GM12878 (cell line): ENCODE results near the gene PLCG1. TPM values are rescaled to one million over a fixed set of nuclear protein-coding genes. Genes with fewer than 3 reads are reported as not detected.

ENCODE experiments used
- ATAC-seq: fragments of 200-7000 bp; cut with Tn5 transposase; 3 replicates; pipeline ENCODE4 v1.9.1; 2020; ENCODE audit warnings: mild to moderate bottlenecking, moderate library complexity
- BruUV-seq: library from RNA; stranded (reverse); fragments of 400-500 nt; replicated peaks from 2 replicates; lab custom pipeline; 2021; lab: Mats Ljungman, UMichigan
- CTCF ChIA-PET: fragments of 300-600 bp; sonication (Branson Sonifier 250); formaldehyde crosslinking; extraction: SDS; loops from one replicate; lab custom pipeline; 2021; ENCODE audit warnings: inconsistent platforms; lab: Yijun Ruan, JAX
- POLR2A ChIA-PET: fragments of 350-600 bp; formaldehyde crosslinking; extraction: SDS; loops from one replicate; lab custom pipeline; 2021; ENCODE audit warnings: inconsistent platforms; lab: Charles Lee
- RAD21 ChIA-PET: fragments of 300-600 bp; sonication (Branson Sonifier 250); formaldehyde crosslinking; loops from one replicate; lab custom pipeline; 2023; ENCODE audit warnings: antibody characterized with exemption; ENCODE audit not compliant: unreplicated experiment; lab: Charles Lee
- SMC1A ChIA-PET: fragments of 300-600 bp; sonication (Branson Sonifier 250); formaldehyde crosslinking; loops from one replicate; lab custom pipeline; 2023; ENCODE audit not compliant: unreplicated experiment, uncharacterized antibody; lab: Charles Lee
- DNase-seq: peaks from one replicate; pipeline ENCODE4 v3.0.0-alpha.2; 2011; ENCODE audit warnings: low read depth, low spot score
- FAIRE-seq: peaks from 3 replicates; lab custom pipeline; 2011; peaks lifted over from hg19 to GRCh38; lab: Jason Lieb, UNC
- H2AFZ ChIP-seq: 2 replicates; pipeline ENCODE4 v1.6.0; 2011; ENCODE audit warnings: low read depth, low read length, control low read depth; ENCODE audit not compliant: control insufficient read depth
- H3K27ac ChIP-seq: 2 replicates; pipeline ENCODE4 v1.5.1; 2011; ENCODE audit warnings: control low read depth; ENCODE audit not compliant: control insufficient read depth, insufficient read depth
- H3K27me3 ChIP-seq, 2 experiments: replicated peaks in 1 of 2; 2 replicates each; pipeline versions ENCODE4 v1.6.0 to v1.6.1; 2011; ENCODE audit warnings: low read length in 1 of 2; ENCODE audit not compliant: control insufficient read depth in 2 of 2, insufficient read depth in 2 of 2
- H3K36me3 ChIP-seq, 2 experiments: 2 replicates each; pipeline ENCODE4 v1.5.1; 2011; ENCODE audit warnings: low read length in 1 of 2; ENCODE audit not compliant: control insufficient read depth in 2 of 2, insufficient read depth in 2 of 2
- H3K4me1 ChIP-seq: 2 replicates; pipeline ENCODE4 v1.6.1; 2011; ENCODE audit warnings: mild to moderate bottlenecking, low read length, moderate library complexity, mixed read lengths; ENCODE audit not compliant: control insufficient read depth, insufficient read depth
- H3K4me2 ChIP-seq: 2 replicates; pipeline ENCODE4 v1.6.0; 2011; ENCODE audit warnings: control low read depth; ENCODE audit not compliant: control insufficient read depth, insufficient read depth
- H3K4me3 ChIP-seq: fragments of 200-600 bp; sonication (generic); 2 replicates; pipeline ENCODE4 v1.5.1; 2016
- H3K79me2 ChIP-seq: 2 replicates; pipeline ENCODE4 v1.6.0; 2011; ENCODE audit warnings: low read length; ENCODE audit not compliant: control insufficient read depth, insufficient read depth
- H3K9ac ChIP-seq: 2 replicates; pipeline ENCODE4 v1.8.0; 2011; ENCODE audit warnings: low read length, control low read depth, mixed read lengths; ENCODE audit not compliant: control insufficient read depth, insufficient read depth
- H3K9me3 ChIP-seq: replicated peaks from 3 replicates; pipeline ENCODE4 v1.5.1; 2011; ENCODE audit warnings: mild to moderate bottlenecking, low read length; ENCODE audit not compliant: control insufficient read depth, insufficient read depth
- H4K20me1 ChIP-seq: 2 replicates; pipeline ENCODE4 v1.6.0; 2011; ENCODE audit not compliant: control insufficient read depth, insufficient read depth
- HDAC2 ChIP-seq: fragments of 200-600 bp; sonication (generic); IDR thresholded peaks from 2 replicates; pipeline ENCODE4 v1.6.1; 2017
- IRF4 ChIP-seq: IDR thresholded peaks from 2 replicates; pipeline ENCODE4 v1.6.1; 2011; ENCODE audit warnings: low read depth, low read length
- SMC3 ChIP-seq: IDR thresholded peaks from 2 replicates; pipeline ENCODE4 v1.6.1; 2011; ENCODE audit warnings: low read length, improper control_type of control experiment, borderline replicate concordance
- WGBS: methylation state at CpG from one replicate; pipeline ENCODE4 v1.1.6; 2016; ENCODE audit warnings: low lambda C conversion rate; ENCODE audit not compliant: insufficient replicate concordance, insufficient coverage; ENCODE audit errors: missing lambda C conversion rate; 5-methylcytosine and 5-hydroxymethylcytosine counted together
- in situ Hi-C: fragments of 300-500 bp; cut with MboI; formaldehyde crosslinking; loops from 9 replicates; pipeline ENCODE4 v1.14.3; 2018; ENCODE audit warnings: mixed read lengths
- intact Hi-C: fragments of 100-400 bp; cut with micrococcal nuclease; formaldehyde crosslinking; loops from one replicate; pipeline ENCODE4 v1.14.2; 2022; ENCODE audit not compliant: unreplicated experiment
- polyA plus RNA-seq, 11 experiments: library from polyadenylated mRNA; depleted of rRNA in 4 of 11; unstranded in 6 of 11; stranded (reverse) in 5 of 11; fragments of >200 nt; fragmentation: Nextera tagmentation in 4 of 11; fragmentation: Illumina TruSeq in 1 of 11; extraction: Ambion mirVana in 4 of 11; extraction: Trizol in 1 of 11; gene quantifications; 1 replicate in 1 of 11; 2 replicates in 10 of 11; pipeline versions ENCODE4 v1.2.1 to v1.2.3, GENCODE V29; 2011 to 2016; ENCODE audit warnings: inconsistent platforms in 2 of 11, missing spikeins in 2 of 11, low read depth in 1 of 11
- total RNA-seq, 4 experiments: library from RNA; depleted of rRNA in 3 of 4; stranded (reverse); fragments of >200 nt in 3 of 4; fragmentation: Illumina TruSeq in 1 of 4; extraction: Trizol in 1 of 4; gene quantifications; 2 replicates each; pipeline versions ENCODE4 v1.2.1 to v1.2.3, GENCODE V29; 2013 to 2021
- TF ChIP-seq, protein P1 (sequence below): fragments of 450-650 bp; IDR thresholded peaks from 2 replicates; pipeline ENCODE4 v1.6.1; 2016; ENCODE audit warnings: mild to moderate bottlenecking, moderate library complexity, borderline replicate concordance
- TF ChIP-seq, protein P2 (sequence below): IDR thresholded peaks from 2 replicates; pipeline ENCODE4 v1.6.1; 2011; ENCODE audit warnings: low read depth, low read length, improper control_type of control experiment, borderline replicate concordance

PLCG1 gene
- total and polyA plus RNA-seq, 10 of the 15 experiments (the other 5 are each of a cell fraction or from before 2014, with no cell fraction given): 2.6 to 114 (median 45.3) TPM

DNA sequence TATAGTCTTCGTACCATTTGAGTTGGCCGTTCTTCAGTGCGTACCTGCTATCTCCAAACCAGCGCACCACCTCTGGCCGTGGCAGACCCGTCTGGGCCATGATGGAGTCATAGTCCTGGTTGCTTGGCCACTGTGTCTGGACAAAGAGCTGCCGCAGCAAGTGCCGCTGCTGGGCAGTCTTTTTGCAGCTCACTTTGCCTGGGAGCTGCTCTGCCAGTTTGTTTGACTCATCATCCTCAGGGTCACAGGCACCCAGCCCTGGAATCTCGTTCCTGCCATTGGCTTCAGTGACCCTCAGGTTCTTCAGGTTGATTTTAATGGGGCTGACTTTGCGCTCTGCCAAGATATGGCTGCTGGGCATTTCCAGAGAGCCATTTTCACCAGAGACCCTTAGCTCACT is 65.1 kb downstream of the PLCG1 start:
- no peak overlapping the region for H3K27ac ChIP-seq
- no peak for ATAC-seq
- H3K4me3 ChIP-seq: no peak overlapping the region
- intact Hi-C loops: no loop called here
- H2AFZ ChIP-seq: no peak overlapping the region
- H3K27me3 ChIP-seq: no peaks in the 10 kb centered on the region
- ChIA-PET CTCF (interaction anchor here (1.2 to 1.3 kb wide), 2 partner anchors 29 to 233 kb away, joined by 3 read pairs; no protein-coding TSS in a partner anchor), RAD21 (no interaction called here), POLR2A (no interaction called here), SMC1A (no interaction called here)
- no peaks in the 10 kb centered on the region for H3K9me3 ChIP-seq
- H3K4me1 ChIP-seq: no peaks in the 10 kb centered on the region
- no peaks in the 10 kb centered on the region; a peak in 1 of 4 replicates for H3K36me3 ChIP-seq
- no peak overlapping the region for H3K4me2 ChIP-seq
- H3K79me2 ChIP-seq: no peaks in the 10 kb centered on the region
- BruUV-seq: no TSS peak
- DNase-seq: no peak
- TF ChIP-seq IRF4: no peak
- TF ChIP-seq SMC3: no peak
- no peak for TF ChIP-seq HDAC2
- TF ChIP-seq, protein P1, sequence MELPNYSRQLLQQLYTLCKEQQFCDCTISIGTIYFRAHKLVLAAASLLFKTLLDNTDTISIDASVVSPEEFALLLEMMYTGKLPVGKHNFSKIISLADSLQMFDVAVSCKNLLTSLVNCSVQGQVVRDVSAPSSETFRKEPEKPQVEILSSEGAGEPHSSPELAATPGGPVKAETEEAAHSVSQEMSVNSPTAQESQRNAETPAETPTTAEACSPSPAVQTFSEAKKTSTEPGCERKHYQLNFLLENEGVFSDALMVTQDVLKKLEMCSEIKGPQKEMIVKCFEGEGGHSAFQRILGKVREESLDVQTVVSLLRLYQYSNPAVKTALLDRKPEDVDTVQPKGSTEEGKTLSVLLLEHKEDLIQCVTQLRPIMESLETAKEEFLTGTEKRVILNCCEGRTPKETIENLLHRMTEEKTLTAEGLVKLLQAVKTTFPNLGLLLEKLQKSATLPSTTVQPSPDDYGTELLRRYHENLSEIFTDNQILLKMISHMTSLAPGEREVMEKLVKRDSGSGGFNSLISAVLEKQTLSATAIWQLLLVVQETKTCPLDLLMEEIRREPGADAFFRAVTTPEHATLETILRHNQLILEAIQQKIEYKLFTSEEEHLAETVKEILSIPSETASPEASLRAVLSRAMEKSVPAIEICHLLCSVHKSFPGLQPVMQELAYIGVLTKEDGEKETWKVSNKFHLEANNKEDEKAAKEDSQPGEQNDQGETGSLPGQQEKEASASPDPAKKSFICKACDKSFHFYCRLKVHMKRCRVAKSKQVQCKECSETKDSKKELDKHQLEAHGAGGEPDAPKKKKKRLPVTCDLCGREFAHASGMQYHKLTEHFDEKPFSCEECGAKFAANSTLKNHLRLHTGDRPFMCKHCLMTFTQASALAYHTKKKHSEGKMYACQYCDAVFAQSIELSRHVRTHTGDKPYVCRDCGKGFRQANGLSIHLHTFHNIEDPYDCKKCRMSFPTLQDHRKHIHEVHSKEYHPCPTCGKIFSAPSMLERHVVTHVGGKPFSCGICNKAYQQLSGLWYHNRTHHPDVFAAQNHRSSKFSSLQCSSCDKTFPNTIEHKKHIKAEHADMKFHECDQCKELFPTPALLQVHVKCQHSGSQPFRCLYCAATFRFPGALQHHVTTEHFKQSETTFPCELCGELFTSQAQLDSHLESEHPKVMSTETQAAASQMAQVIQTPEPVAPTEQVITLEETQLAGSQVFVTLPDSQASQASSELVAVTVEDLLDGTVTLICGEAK: no peak
- TF ChIP-seq, protein P2, sequence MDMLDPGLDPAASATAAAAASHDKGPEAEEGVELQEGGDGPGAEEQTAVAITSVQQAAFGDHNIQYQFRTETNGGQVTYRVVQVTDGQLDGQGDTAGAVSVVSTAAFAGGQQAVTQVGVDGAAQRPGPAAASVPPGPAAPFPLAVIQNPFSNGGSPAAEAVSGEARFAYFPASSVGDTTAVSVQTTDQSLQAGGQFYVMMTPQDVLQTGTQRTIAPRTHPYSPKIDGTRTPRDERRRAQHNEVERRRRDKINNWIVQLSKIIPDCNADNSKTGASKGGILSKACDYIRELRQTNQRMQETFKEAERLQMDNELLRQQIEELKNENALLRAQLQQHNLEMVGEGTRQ: no peak
- TF ChIP-seq, all 136 proteins: peak for 0
- Histone ChIP-seq H4K20me1 (no peaks in the 10 kb centered on the region), H3K9ac (no peak overlapping the region)
- FAIRE-seq: no peak
- in situ Hi-C loops: no loop called here
- WGBS: 88% methylated on average over 10 of the region's 10 CpGs
